SK-N-SH (cell line): ENCODE data around the gene NECTIN2. TPM values are rescaled to one million over a fixed set of nuclear protein-coding genes. Genes with fewer than 3 reads are reported as not detected.

ENCODE experiments used
- CTCF ChIA-PET: fragments of 300-600, 350-600 bp; formaldehyde crosslinking; extraction: SDS; loops from one replicate; lab custom pipeline; 2021; lab: Yijun Ruan, JAX
- POLR2A ChIA-PET: fragments of 350-600 bp; sonication (Branson Sonifier 250); formaldehyde crosslinking; extraction: SDS; loops from one replicate; lab custom pipeline; 2020; ENCODE audit warnings: antibody characterized with exemption, inconsistent platforms; lab: Yijun Ruan, JAX
- DNase-seq: peaks from one replicate; pipeline ENCODE4 v3.0.0; 2012
- H2AFZ ChIP-seq: fragments of 200-600 bp; sonication (generic); 2 replicates; pipeline ENCODE4 v1.8.1; 2016; ENCODE audit warnings: antibody characterized with exemption, mild to moderate bottlenecking, low read depth
- H3F3A ChIP-seq: fragments of 200-600 bp; sonication (generic); replicated peaks from 2 replicates; pipeline ENCODE3; 2016; ENCODE audit warnings: antibody characterized with exemption, mild to moderate bottlenecking; ENCODE audit not compliant: insufficient read depth
- H3K27ac ChIP-seq, 2 experiments: fragments of 200-500 bp in 1 of 2; fragments of 200-600 bp in 1 of 2; sonication (Bioruptor generic) in 1 of 2; sonication (generic), shearing (Covaris generic) in 1 of 2; 2 replicates each; pipeline versions ENCODE4 v1.5.1 to v1.6.1; 2014 to 2016; ENCODE audit warnings: low read depth in 2 of 2, inconsistent platforms in 1 of 2, low read length in 1 of 2, mild to moderate bottlenecking in 1 of 2, mixed read lengths in 1 of 2
- H3K27me3 ChIP-seq: fragments of 200-600 bp; sonication (generic), shearing (Covaris generic); 2 replicates; pipeline ENCODE4 v1.6.1; 2016; ENCODE audit warnings: mixed run types; ENCODE audit not compliant: insufficient read depth
- H3K36me3 ChIP-seq, 2 experiments: fragments of 200-500 bp in 1 of 2; fragments of 200-600 bp in 1 of 2; sonication (Bioruptor generic) in 1 of 2; sonication (generic) in 1 of 2; replicated peaks in 1 of 2; 2 replicates each; pipeline versions ENCODE3 to v1.5.1; 2014 to 2016; ENCODE audit warnings: low read length in 1 of 2, mild to moderate bottlenecking in 1 of 2; ENCODE audit not compliant: insufficient read depth in 2 of 2, control insufficient read depth in 1 of 2
- H3K4me1 ChIP-seq, 2 experiments: fragments of 200-500 bp in 1 of 2; fragments of 200-600 bp in 1 of 2; sonication (Bioruptor generic) in 1 of 2; sonication (generic), shearing (Covaris generic) in 1 of 2; 2 replicates each; pipeline versions ENCODE4 v1.5.1 to v1.6.1; 2014 to 2016; ENCODE audit warnings: low read depth in 1 of 2, low read length in 1 of 2, mixed run types in 1 of 2; ENCODE audit not compliant: insufficient read depth in 2 of 2, control insufficient read depth in 1 of 2
- H3K4me2 ChIP-seq: fragments of 200-600 bp; sonication (generic), shearing (Covaris generic); 2 replicates; pipeline ENCODE4 v1.6.1; 2017; ENCODE audit warnings: mixed run types
- H3K4me3 ChIP-seq, 2 experiments: fragments of 200-500 bp in 1 of 2; fragments of 200-600 bp in 1 of 2; sonication (Bioruptor generic) in 1 of 2; sonication (generic), shearing (Covaris generic) in 1 of 2; 2 replicates each; pipeline versions ENCODE4 v1.5.1 to v1.8.1; 2014 to 2016; ENCODE audit warnings: low read depth in 2 of 2, inconsistent platforms in 1 of 2, low read length in 1 of 2, mild to moderate bottlenecking in 1 of 2, mixed read lengths in 1 of 2, moderate library complexity in 1 of 2
- H3K79me2 ChIP-seq: fragments of 200-600 bp; sonication (generic); 2 replicates; pipeline ENCODE4 v1.8.1; 2017; ENCODE audit warnings: mild to moderate bottlenecking; ENCODE audit not compliant: insufficient read depth
- H3K9ac ChIP-seq: fragments of 200-600 bp; sonication (generic); 2 replicates; pipeline ENCODE4 v1.6.1; 2017; ENCODE audit warnings: mixed run types
- H3K9me2 ChIP-seq: fragments of 200-600 bp; sonication (generic); 2 replicates; pipeline ENCODE4 v1.6.1; 2017; ENCODE audit warnings: mixed run types
- H3K9me3 ChIP-seq: fragments of 200-600 bp; sonication (generic); 2 replicates; pipeline ENCODE4 v1.6.1; 2017; ENCODE audit warnings: mixed run types, mild to moderate bottlenecking, moderate library complexity
- H4K20me1 ChIP-seq: fragments of 200-600 bp; sonication (generic); 2 replicates; pipeline ENCODE4 v1.6.1; 2017; ENCODE audit warnings: mild to moderate bottlenecking, mixed run types; ENCODE audit not compliant: insufficient read depth
- CHD2 ChIP-seq: fragments of 150-350 bp; IDR thresholded peaks from 2 replicates; pipeline ENCODE4 v1.6.1; 2018; ENCODE audit warnings: low read length; ENCODE audit not compliant: partially characterized antibody
- FOXJ3 ChIP-seq: sonication (generic); formaldehyde crosslinking; IDR thresholded peaks from 2 replicates; pipeline ENCODE4 v1.5.1; 2020; ENCODE audit warnings: mild to moderate bottlenecking, missing genetic modification reagents
- GABPA ChIP-seq: IDR thresholded peaks from 2 replicates; pipeline ENCODE4 v1.4.0; 2012; ENCODE audit warnings: low read depth, mild to moderate bottlenecking
- MXI1 ChIP-seq: IDR thresholded peaks from 2 replicates; pipeline ENCODE4 v1.6.1; 2012; ENCODE audit warnings: mild to moderate bottlenecking, low read depth, low read length, improper control_type of control experiment
- POLR2AphosphoS5 ChIP-seq: IDR thresholded peaks from 2 replicates; pipeline ENCODE4 v1.6.1; 2012; ENCODE audit warnings: low read depth, low read length
- RAD21 ChIP-seq: IDR thresholded peaks from 2 replicates; pipeline ENCODE4 v1.6.1; 2012; ENCODE audit warnings: mild to moderate bottlenecking, low read length
- RFX5 ChIP-seq: IDR thresholded peaks from 2 replicates; pipeline ENCODE4 v1.6.1; 2012; ENCODE audit warnings: mild to moderate bottlenecking, improper control_type of control experiment, low read length
- SIN3A ChIP-seq: IDR thresholded peaks from 2 replicates; pipeline ENCODE4 v1.6.1; 2012; ENCODE audit warnings: low read depth, mild to moderate bottlenecking, low read length, moderate library complexity, borderline replicate concordance
- SMC3 ChIP-seq: IDR thresholded peaks from 2 replicates; pipeline ENCODE4 v1.6.1; 2012; ENCODE audit warnings: low read depth, low read length, improper control_type of control experiment
- TAF1 ChIP-seq: IDR thresholded peaks from 2 replicates; pipeline ENCODE4 v1.6.1; 2012; ENCODE audit warnings: low read depth, mild to moderate bottlenecking, low read length, moderate library complexity, borderline replicate concordance
- YY1 ChIP-seq: IDR thresholded peaks from 2 replicates; pipeline ENCODE4 v1.4.0; 2012; ENCODE audit warnings: low read depth, mild to moderate bottlenecking
- WGBS: methylation state at CpG from one replicate; pipeline ENCODE4 v1.1.6; 2017; ENCODE audit warnings: low lambda C conversion rate; 5-methylcytosine and 5-hydroxymethylcytosine counted together
- polyA plus RNA-seq, 3 experiments: library from polyadenylated mRNA; depleted of rRNA; stranded (reverse); fragments of >200 nt; gene quantifications; 2 replicates each; pipeline ENCODE4 v1.2.3, GENCODE V29; 2012
- TF ChIP-seq, protein P1 (sequence below): IDR thresholded peaks from 2 replicates; pipeline ENCODE4 v1.4.0; 2012; ENCODE audit warnings: low read depth, borderline replicate concordance
- TF ChIP-seq, protein P2 (sequence below): fragments of 150-350 bp; IDR thresholded peaks from 2 replicates; pipeline ENCODE4 v1.6.1; 2017; ENCODE audit warnings: antibody characterized with exemption, low read length, low read depth, borderline replicate concordance
- TF ChIP-seq, protein P3 (sequence below): IDR thresholded peaks from 2 replicates; pipeline ENCODE4 v1.4.0; 2012; ENCODE audit warnings: low read depth
- TF ChIP-seq, protein P4 (sequence below): fragments of 200-600 bp; sonication (generic); IDR thresholded peaks from 2 replicates; pipeline ENCODE4 v1.6.1; 2017; ENCODE audit warnings: antibody characterized with exemption, mild to moderate bottlenecking, moderate library complexity

NECTIN2 gene
- 96.6 and 121 TPM in 2 replicates for polyA plus RNA-seq (2012; rRNA removed)
- 57.7 and 82.2 TPM in 2 replicates for polyA plus RNA-seq (2012; cell fraction: cytosol; rRNA removed)
- polyA plus RNA-seq (2012; cell fraction: nucleus; rRNA removed), result 94.1 and 94.2 TPM in 2 replicates

DNA sequence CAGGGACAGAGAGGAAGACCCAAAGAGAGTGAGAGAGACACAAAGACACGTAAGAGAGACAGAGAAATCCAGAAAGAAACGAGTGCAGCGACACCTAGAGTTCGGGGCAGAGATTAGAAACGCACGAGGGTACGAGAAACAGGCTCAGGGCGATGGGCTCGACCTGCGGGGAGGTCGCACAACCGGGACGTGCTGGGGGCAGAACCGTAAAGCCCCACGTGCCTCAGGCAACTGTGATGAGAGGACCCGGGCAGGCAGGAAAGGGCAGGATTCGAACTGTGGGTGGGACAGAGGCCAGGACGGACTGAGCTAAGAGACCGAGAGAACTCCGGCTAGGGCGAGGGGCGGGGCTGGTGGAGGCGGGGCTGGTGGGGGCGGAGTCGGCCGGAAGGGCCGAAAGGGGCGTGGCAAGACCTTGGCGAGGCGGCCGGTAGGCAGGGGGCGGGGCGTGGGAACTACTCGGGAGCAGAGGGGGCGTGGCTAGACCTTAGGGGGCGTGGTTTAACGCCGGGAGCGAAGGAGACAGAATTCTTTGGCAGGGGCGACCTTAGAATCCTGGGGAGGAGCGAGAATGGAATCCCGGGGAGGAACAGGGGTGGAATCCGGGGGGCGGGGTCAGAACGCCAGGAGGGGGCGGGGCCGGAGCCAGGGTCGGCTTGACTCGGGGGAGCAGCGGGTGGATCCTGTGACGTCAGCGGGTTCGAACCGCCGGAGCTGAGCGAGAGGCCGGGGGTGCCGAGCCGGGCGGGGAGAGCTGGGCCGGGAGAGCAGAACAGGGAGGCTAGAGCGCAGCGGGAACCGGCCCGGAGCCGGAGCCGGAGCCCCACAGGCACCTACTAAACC, at the start of gene NECTIN2:
Gene NECTIN2 (plus strand): TSS at position 686 of the 843 bp plus-strand sequence. CDS start 229 bp downstream, outside the sequence.
- peak within 1 kb of the TSS; percentile 82 for H2AFZ ChIP-seq
- peaks cover 19 to 21% of the 10 kb centered on the region in 2 experiments; a peak in 3 of 4 replicates for H3K4me1 ChIP-seq
- DNase-seq, result peak; percentile 98
- peaks cover 47% of the 10 kb centered on the region for H3K79me2 ChIP-seq
- H3K27me3 ChIP-seq, result no peaks in the 10 kb centered on the region
- CTCF ChIA-PET, result interaction anchor here (0.6 to 1.3 kb wide), 12 partner anchors 11 to 208 kb away, joined by 3 to 8 read pairs (median 3); no protein-coding TSS in a partner anchor
- no peaks in the 10 kb centered on the region for H3K36me3 ChIP-seq
- POLR2A ChIA-PET, result no interaction called here
- H3K27ac ChIP-seq, result peak within 1 kb of the TSS; percentile 61 to 92
- TF ChIP-seq YY1, result no peak
- TF ChIP-seq, protein P1, sequence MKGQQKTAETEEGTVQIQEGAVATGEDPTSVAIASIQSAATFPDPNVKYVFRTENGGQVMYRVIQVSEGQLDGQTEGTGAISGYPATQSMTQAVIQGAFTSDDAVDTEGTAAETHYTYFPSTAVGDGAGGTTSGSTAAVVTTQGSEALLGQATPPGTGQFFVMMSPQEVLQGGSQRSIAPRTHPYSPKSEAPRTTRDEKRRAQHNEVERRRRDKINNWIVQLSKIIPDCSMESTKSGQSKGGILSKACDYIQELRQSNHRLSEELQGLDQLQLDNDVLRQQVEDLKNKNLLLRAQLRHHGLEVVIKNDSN, result peak; percentile 20; the same call in 1 of the 2 replicates
- no peak for TF ChIP-seq FOXJ3 (CRISPR knock-in tag)
- peak; percentile 35; the same call in 1 of the 2 replicates for TF ChIP-seq SMC3
- TF ChIP-seq, protein P2, sequence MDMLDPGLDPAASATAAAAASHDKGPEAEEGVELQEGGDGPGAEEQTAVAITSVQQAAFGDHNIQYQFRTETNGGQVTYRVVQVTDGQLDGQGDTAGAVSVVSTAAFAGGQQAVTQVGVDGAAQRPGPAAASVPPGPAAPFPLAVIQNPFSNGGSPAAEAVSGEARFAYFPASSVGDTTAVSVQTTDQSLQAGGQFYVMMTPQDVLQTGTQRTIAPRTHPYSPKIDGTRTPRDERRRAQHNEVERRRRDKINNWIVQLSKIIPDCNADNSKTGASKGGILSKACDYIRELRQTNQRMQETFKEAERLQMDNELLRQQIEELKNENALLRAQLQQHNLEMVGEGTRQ, result no peak
- no peak for TF ChIP-seq GABPA
- TF ChIP-seq POLR2AphosphoS5, result peak; percentile 62; the same call in 1 of the 2 replicates
- TF ChIP-seq CHD2, result peak; percentile 20
- TF ChIP-seq, protein P3, sequence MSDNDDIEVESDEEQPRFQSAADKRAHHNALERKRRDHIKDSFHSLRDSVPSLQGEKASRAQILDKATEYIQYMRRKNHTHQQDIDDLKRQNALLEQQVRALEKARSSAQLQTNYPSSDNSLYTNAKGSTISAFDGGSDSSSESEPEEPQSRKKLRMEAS, result peak; percentile 76
- TF ChIP-seq RAD21, result peak; percentile 50
- peak; percentile 63; the same call in 1 of the 2 replicates for TF ChIP-seq SIN3A
- TF ChIP-seq MXI1, result peak; percentile 52; the same call in 1 of the 2 replicates
- peak; percentile 42 for TF ChIP-seq TAF1
- 0 out of 2 replicates have a peak, but pooled peaks have one; percentile 19 for TF ChIP-seq RFX5
- TF ChIP-seq, protein P4, sequence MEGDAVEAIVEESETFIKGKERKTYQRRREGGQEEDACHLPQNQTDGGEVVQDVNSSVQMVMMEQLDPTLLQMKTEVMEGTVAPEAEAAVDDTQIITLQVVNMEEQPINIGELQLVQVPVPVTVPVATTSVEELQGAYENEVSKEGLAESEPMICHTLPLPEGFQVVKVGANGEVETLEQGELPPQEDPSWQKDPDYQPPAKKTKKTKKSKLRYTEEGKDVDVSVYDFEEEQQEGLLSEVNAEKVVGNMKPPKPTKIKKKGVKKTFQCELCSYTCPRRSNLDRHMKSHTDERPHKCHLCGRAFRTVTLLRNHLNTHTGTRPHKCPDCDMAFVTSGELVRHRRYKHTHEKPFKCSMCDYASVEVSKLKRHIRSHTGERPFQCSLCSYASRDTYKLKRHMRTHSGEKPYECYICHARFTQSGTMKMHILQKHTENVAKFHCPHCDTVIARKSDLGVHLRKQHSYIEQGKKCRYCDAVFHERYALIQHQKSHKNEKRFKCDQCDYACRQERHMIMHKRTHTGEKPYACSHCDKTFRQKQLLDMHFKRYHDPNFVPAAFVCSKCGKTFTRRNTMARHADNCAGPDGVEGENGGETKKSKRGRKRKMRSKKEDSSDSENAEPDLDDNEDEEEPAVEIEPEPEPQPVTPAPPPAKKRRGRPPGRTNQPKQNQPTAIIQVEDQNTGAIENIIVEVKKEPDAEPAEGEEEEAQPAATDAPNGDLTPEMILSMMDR, result peak; percentile 93
- peaks cover 18% of the 10 kb centered on the region for H3F3A ChIP-seq
- no peaks in the 10 kb centered on the region for H3K9me3 ChIP-seq
- H3K9me2 ChIP-seq, result no peaks in the 10 kb centered on the region
- WGBS, result 1% methylated on average over 52 of the region's 67 CpGs
- peak within 1 kb of the TSS; percentile 71 to 98 for H3K4me3 ChIP-seq
- H3K4me2 ChIP-seq, result peak within 1 kb of the TSS; percentile 92
- H4K20me1 ChIP-seq, result peaks cover 26% of the 10 kb centered on the region
- H3K9ac ChIP-seq, result peak within 1 kb of the TSS; percentile 99
